COLO829 (cell line): ENCODE results near the gene MANSC1.
A peak's percentile ranks its signal among the peaks of the same experiment; 100 is the strongest.
"Not testable (repeated sequence)": the region's sequence is repeated elsewhere in the genome, so short reads cannot be mapped to it uniquely, and the experiment has no call there.

Source experiments
- DNase-seq: peaks from one replicate; pipeline ENCODE4 v3.0.0; 2012; ENCODE audit warnings: low spot score

MANSC1 gene

GRCh38 chr12:12365446-12365802, 15.4 kb upstream of the MANSC1 start:
- no peak for DNase-seq

DNA sequence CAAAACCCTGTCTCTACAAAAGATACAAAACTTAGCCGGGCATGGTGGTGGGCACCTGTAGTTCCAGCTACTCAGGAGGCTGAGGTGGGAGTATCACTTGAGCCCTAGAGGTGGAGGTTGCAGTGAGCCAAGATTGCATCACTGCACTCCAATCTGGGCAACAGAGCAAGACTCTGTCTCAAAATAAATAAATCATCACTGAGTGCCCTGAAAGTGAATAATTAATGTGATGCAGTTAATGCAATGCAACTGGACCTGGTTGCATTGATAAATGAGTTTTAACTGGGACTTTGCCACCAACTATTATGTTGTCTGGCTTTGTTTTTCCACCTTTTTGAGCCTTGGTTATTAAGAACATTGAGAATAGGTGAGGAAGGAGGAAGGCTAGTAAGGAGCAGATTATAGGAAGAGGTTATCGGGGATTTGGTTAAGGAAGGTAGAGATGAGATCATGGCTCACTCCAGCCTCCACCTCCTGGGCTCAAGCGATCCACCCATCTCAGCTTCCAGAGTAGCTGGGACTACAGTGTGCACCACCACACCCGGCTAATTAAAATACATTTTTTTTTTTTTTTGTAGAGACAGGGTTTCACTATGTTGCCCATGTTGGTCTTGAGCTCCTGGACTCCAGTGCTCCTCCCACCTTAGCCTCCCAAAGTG, 14.9 kb upstream of the MANSC1 start:
- no peak for DNase-seq

DNA sequence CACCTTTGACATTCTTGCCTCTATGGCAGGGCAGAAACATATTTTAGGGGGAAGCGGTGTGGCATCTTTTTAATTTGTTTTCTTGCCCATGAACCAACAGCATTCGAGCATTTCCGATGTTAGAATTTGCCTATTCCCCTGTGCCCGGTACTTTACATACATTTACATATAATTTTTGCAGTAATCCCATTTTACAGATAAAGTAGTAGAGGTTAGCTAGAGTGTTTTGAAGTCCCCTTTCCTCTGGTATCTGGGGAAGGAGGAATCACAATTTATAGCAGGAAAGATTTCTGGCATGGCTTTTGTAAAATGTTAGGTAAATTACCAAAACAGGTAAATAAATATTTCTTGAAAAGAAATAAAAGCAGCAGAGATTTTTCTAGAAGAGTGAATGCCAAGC, 8.5 kb upstream of the MANSC1 start:
- DNase-seq, result no peak

- DNase-seq, result no peak
Measured at GRCh38 chr12:12357719-12358461, 7.8 kb upstream of the MANSC1 start.

DNA sequence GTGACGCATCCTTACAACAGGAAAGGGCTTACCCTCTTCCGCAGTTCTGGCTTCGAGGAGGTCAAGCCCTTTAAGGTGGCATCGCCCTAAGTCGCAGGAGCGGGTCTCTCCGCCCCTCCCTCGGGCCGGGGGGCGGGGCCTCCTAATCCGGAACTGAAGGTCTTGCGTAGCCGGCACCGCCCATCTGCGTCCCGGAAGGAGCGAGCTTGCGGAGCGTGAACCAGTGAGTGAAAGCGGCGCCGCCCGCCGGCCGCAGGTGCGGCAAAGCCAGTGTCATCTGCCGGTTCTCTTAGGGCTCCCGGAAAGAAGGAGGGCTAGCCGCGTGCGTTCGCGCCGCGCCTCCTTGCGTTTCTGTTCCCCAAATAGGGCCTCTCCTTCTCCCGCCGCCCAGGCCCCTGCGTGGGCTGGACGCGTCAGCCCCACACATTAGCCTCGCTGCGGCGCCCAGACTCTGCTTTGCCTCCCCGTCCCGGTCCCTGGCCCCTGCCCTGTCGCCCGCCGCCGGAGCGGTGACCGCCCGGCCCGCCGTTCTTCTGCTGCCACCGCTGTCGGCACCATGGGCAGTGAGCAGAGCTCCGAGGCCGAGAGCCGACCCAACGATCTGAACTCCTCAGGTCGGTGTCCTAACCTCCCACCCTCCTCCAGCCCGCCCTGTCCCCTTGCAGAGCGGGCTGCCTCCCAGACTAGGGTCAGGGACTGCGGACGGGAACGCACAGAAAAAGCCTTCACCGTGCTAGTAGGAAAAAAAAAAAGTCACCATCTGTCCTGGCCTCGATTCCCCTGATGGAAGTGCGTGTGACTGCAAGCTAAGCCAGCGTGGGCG, 7.1 kb upstream of the MANSC1 start, which contains the start of gene BORCS5:
Gene BORCS5, plus strand, starts transcription at position 183 of the 823 bp plus-strand sequence. Its CDS starts 374 bp downstream, at position 557.
- peak; percentile 74 for DNase-seq

DNA sequence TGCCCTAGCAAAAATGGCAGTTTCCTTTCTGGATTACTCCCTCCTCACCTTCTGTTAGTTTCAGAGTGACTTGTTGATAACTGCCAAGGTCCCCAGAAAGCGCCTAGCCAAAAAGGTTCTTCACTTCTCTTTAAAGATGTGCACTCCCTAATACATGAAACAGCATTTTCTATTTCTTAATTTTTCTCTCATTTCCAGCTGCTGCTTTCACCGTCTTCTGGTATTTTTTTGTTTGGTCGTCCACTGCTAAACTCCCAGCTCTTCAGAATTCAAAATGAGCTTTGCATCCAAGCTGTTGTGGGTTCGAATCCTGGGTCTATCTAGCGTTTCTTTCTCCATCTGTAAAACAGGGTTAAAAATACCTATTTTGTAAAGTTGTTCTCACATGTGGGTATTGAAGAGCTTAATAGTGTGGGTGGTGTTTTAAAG, 6.4 kb upstream of the MANSC1 start:
- DNase-seq, result no peak

GRCh38 chr12:12353807-12354206, 3.8 kb upstream of the MANSC1 start:
- no peak for DNase-seq

- DNase-seq, result no peak
Measured at GRCh38 chr12:12353276-12353675, 3.2 kb upstream of the MANSC1 start.

DNA sequence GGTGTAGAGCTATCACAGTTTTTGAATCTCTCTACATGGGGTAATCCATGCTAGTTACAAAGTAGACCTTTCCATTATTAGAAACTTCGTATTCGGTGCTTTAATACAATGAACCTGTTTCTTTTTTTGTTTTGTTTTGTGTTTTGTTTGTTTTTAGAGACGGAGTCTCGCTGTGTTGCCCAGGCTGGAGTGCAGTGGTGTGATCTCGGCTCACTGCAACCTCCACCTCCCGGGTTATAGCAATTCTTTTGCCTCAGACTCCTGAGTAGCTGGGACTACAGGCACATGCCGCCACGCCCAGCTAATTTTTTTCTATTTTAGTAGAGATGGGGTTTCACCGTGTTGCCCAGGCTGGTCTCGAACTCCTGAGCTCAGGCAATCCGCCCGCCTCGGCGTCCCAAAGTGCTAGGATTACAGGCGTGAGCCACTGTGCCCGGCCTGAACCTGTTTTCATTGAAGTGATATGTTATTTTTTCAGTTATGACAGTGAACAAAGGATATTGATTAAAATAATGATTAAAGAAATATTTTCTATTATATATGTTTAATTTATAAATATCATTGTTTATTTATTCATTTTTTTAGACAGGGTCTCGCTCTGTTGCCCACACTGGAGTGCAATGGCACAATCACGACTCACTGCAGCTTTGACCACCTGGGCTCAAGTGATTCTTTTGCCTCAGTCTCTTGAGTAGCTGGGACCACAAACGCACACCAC, 1.6 kb upstream of the MANSC1 start:
- DNase-seq, result not testable (repeated sequence)

DNA sequence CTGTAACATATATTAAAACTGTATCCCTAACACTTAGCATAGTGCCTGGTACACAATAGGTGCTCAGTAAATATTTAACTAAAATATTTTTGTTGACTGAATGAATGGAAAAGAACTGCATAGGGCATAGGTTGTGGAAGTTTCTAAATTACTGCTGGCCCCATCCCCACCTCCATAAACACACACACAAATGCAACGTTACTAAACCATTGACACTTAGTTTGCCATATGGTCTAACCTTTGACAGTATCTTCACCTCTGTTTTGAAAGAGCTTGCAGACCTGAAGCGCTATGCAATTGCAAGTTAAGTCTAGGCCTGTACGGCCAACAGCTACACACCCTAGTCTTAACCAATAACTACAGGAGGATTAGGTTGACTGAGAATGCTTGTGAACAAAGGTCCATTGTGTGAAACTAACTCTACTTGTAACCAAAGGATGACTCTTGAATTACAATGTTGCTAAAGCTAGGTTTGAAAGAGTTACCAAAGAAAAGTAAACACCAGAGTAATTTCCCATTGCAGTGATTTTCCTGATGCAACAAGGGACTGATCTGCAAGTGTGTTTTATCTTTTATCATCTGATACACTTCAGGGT, 924 bp upstream of the MANSC1 start:
- DNase-seq, result peak; percentile 64

- DNase-seq, result peak; percentile 84
Measured at GRCh38 chr12:12338527-12339168, 11.4 kb downstream of the MANSC1 start.

DNA sequence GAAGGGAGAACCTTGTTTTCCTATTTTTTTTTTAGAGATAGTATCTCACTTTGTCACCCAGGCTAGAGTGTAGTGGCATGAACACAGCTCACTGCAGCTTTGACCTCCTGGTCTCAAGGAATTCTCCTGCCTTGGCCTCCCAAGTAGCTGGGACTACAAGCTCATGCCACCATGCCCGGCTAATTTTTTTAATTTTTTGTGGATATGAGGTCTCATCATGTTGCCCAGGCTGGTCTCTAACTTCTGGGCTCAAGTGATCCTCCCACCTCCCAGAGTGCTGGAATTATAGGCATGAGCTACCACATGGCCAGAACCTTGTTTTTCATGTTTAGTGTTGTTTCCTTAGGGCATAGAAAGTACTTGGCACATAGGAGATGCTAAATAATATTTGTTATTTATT, 13.5 kb downstream of the MANSC1 start:
- no peak for DNase-seq

GRCh38 chr12:12336049-12336411, 14.0 kb downstream of the MANSC1 start:
- DNase-seq, result no peak

GRCh38 chr12:12334367-12335040, 15.5 kb downstream of the MANSC1 start:
- DNase-seq, result no peak

DNA sequence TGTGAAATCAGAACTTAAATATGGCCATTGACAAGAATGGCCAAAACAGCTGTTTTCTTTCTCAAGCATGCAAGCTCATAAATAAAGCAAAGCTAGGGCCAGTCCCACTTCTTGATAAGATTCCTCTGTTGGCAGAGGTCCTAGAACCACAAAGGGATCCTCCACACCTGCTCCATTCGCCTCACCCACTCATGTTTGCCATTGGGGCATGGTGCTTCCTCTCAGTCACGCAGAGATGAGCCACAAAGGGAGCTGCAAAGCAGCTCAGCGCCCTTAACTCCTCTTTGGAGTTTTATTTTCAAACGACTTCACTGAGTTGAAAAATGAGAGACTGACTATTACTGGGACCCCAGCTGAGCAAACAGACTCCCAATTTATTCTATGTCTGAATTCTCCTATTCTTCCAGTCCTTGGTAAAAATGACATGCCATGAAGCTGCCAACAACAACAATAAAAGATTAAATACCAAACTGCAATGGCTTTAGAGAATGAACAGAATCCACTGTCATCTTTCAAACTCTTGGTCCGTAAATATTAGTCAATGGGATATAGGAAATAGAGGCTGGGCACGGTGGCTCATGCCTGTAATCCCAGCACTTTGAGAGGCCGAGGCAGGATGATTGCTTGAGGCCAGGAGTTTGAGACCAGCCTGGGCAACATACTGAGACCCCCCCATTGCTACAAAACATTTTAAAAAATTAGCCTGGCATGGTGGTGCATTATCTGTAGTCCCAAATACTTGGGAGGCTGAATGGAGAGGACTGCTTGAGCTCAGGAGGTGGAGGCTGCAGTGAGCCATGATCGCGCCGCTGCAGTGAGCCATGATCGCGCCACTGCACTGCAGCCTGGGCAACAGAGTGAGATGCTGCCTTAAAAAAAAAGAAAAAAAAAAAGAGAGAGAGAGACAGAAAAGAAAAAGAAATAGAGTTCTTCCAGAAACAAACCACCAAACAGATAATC, 16.4 kb downstream of the MANSC1 start:
- DNase-seq, result no peak

- DNase-seq, result no peak
Measured at GRCh38 chr12:12331896-12332295, 18.1 kb downstream of the MANSC1 start.

DNA sequence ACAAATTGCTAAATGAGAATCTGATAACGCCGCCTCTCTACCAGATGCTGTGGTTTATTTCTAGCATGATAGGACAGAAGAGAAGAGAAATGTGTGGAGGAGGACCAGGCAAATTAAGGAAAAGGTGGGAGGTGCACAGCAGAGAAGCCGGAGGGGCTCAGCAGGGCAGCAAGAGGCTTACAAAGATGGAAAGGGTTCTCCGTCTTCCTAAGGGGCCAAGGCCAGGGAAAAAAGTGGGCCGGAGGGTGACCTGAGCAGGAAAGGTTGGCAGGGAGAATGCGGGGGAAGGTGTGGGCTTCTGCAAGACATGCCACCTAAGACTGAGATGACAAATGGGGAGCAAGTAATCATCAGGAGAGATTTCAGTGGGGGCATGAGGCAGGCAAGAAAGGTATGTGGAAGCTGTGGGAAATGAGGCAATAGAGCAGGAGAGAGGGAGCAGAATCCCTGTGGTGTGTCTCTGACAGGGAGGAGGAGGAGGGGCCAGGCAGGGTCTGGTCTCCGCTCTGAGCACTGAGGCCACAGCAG, 18.7 kb downstream of the MANSC1 start:
- no peak for DNase-seq

GRCh38 chr12:12327802-12328201, 22.2 kb downstream of the MANSC1 start:
- DNase-seq, result peak; percentile 66

GRCh38 chr12:12326262-12326661, 23.8 kb downstream of the MANSC1 start:
- no peak for DNase-seq
